ENCODE data around the gene GOPC.

GOPC gene

DNA sequence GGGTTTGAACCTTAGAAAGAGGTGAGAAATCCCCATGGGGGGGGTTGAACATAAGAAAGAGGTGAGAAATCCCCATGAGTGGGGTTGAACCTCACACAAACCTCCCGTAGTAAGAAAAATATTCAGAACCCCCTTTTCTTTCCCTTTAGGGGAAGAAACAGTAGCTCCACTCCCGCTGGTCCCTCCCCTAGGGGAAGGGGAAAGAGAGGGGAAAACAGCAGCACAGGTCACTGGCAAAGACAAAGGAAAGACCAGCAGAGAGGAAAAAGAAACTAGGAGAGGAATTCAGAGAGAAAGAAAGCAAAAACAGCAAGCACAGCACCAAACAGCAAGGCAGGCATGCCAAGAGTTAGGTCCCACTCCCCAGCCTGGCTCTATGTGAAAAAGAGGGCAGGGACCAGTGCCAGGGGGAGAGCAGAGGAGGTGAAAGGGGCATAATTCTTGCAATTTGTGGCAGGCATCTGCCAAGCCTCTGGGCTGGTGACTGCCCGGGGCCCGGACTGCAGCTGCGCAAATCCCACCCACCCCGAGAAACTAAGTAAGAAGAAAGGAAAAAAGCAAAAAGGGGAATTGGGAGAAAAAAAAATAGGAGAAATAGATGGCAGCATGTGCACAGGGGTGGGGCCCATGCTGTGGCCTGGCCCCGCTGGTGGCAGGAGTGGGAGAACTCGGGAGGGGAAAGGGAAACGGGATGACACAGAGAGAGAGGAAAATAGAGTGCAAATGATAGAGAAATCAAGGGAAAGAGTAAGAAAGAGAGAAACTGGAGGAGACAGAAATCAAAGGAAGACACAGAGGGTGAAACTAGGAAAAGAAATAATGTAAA lies 15.1 kb upstream of the GOPC start:
- Histone ChIP-seq H2BK15ac (ENCODE audit: low read depth, poor library complexity, severe bottlenecking) (no peak overlapping the region), H3K14ac (ENCODE audit: low read length in 2 of 2) (no peak overlapping the region), H2BK12ac (ENCODE audit: low read length in 2 of 2) (no peak overlapping the region), H3K27me3 (ENCODE audit: control insufficient read depth in 1 of 2, insufficient read depth in 1 of 2, low read length in 2 of 2) (no peaks in the 10 kb centered on the region), H2AK5ac (ENCODE audit: low read length, severe bottlenecking) (no peak overlapping the region), H3K36me3 (ENCODE audit: control insufficient read depth in 1 of 2, insufficient read depth in 2 of 2, low read depth in 1 of 2, low read length in 2 of 2) (no peaks in the 10 kb centered on the region), H4K8ac (ENCODE audit: low read length) (no peak overlapping the region), H3K4ac (ENCODE audit: low read depth in 1 of 2, low read length in 2 of 2) (no peak overlapping the region), H3K23ac (ENCODE audit: low read length in 2 of 2) (no peak overlapping the region), H2AFZ (ENCODE audit: low read depth, low read length) (no peak overlapping the region), H3K4me1 (ENCODE audit: control insufficient read depth, insufficient read depth, low read depth, low read length) (no peaks in the 10 kb centered on the region), H3K4me3 (ENCODE audit: insufficient read depth in 1 of 2, low read depth in 1 of 2, low read length in 2 of 2) (no peak overlapping the region), H2BK5ac (ENCODE audit: low read depth, low read length, poor library complexity, severe bottlenecking) (no peak overlapping the region), H4K91ac (ENCODE audit: low read length) (no peak overlapping the region), H3K4me2 (ENCODE audit: low read length, poor library complexity, severe bottlenecking) (no peak overlapping the region), H3K9me3 (ENCODE audit: control insufficient read depth, low read length) (peaks cover 1% of the 10 kb centered on the region), H3K79me1 (replicated peaks; ENCODE audit: low read length, poor library complexity, severe bottlenecking) (no peaks in the 10 kb centered on the region), H3K27ac (ENCODE audit: low read length, poor library complexity, severe bottlenecking) (peak overlapping the region; percentile 43), H3K18ac (ENCODE audit: low read depth in 1 of 2, low read length in 2 of 2) (no peak overlapping the region), H2BK120ac (ENCODE audit: low read depth, low read length) (no peak overlapping the region), H3K9ac (ENCODE audit: low read length) (no peak overlapping the region)
- WGBS: 88% methylated on average over 8 of the region's 9 CpGs
- no peak for DNase-seq

- H3K23ac ChIP-seq (ENCODE audit: low read length in 2 of 2): no peak overlapping the region
- no peak overlapping the region for H4K91ac ChIP-seq (ENCODE audit: low read length)
- H3K4me2 ChIP-seq (ENCODE audit: low read length, poor library complexity, severe bottlenecking): no peak overlapping the region
- no peak overlapping the region for H2BK15ac ChIP-seq (ENCODE audit: low read depth, poor library complexity, severe bottlenecking)
- H2AFZ ChIP-seq (ENCODE audit: low read depth, low read length): no peak overlapping the region
- H2AK5ac ChIP-seq (ENCODE audit: low read length, severe bottlenecking): peak overlapping the region; percentile 97
- H2BK120ac ChIP-seq (ENCODE audit: low read depth, low read length): no peak overlapping the region
- H3K18ac ChIP-seq (ENCODE audit: low read depth in 1 of 2, low read length in 2 of 2): no peak overlapping the region
- no peak overlapping the region for H3K14ac ChIP-seq (ENCODE audit: low read length in 2 of 2)
- no peaks in the 10 kb centered on the region for H3K36me3 ChIP-seq (ENCODE audit: control insufficient read depth in 1 of 2, insufficient read depth in 2 of 2, low read depth in 1 of 2, low read length in 2 of 2)
- no peak overlapping the region for H3K9ac ChIP-seq (ENCODE audit: low read length)
- H3K79me1 ChIP-seq (replicated peaks; ENCODE audit: low read length, poor library complexity, severe bottlenecking): no peaks in the 10 kb centered on the region
- no peaks in the 10 kb centered on the region for H3K27me3 ChIP-seq (ENCODE audit: control insufficient read depth in 1 of 2, insufficient read depth in 1 of 2, low read length in 2 of 2)
- peak overlapping the region; percentile 97 for H2BK5ac ChIP-seq (ENCODE audit: low read depth, low read length, poor library complexity, severe bottlenecking)
- H3K4me3 ChIP-seq (ENCODE audit: insufficient read depth in 1 of 2, low read depth in 1 of 2, low read length in 2 of 2): no peak overlapping the region
- WGBS: 82% methylated on average over 8 of the region's 8 CpGs
- H3K4ac ChIP-seq (ENCODE audit: low read depth in 1 of 2, low read length in 2 of 2): no peak overlapping the region
- no peaks in the 10 kb centered on the region for H3K9me3 ChIP-seq (ENCODE audit: control insufficient read depth, low read length)
- no peak overlapping the region for H4K8ac ChIP-seq (ENCODE audit: low read length)
- H3K4me1 ChIP-seq (ENCODE audit: control insufficient read depth, insufficient read depth, low read depth, low read length): no peaks in the 10 kb centered on the region
- H3K27ac ChIP-seq (ENCODE audit: low read length, poor library complexity, severe bottlenecking): peak overlapping the region; percentile 97
- no peak for DNase-seq
- H2BK12ac ChIP-seq (ENCODE audit: low read length in 2 of 2): no peak overlapping the region
These were observed 14.3 kb upstream of the GOPC start for GRCh38 chr6:117616391-117617209.

- H3K27me3 ChIP-seq (ENCODE audit: control insufficient read depth in 1 of 2, insufficient read depth in 1 of 2, low read length in 2 of 2): no peaks in the 10 kb centered on the region
- no peak overlapping the region for H2BK12ac ChIP-seq (ENCODE audit: low read length in 2 of 2)
- no peak overlapping the region for H4K91ac ChIP-seq (ENCODE audit: low read length)
- peak overlapping the region; percentile 58 for H3K4me2 ChIP-seq (ENCODE audit: low read length, poor library complexity, severe bottlenecking)
- H3K4me3 ChIP-seq (ENCODE audit: insufficient read depth in 1 of 2, low read depth in 1 of 2, low read length in 2 of 2): no peak overlapping the region
- H2AK5ac ChIP-seq (ENCODE audit: low read length, severe bottlenecking): peak overlapping the region; percentile 97
- H3K4ac ChIP-seq (ENCODE audit: low read depth in 1 of 2, low read length in 2 of 2): no peak overlapping the region
- no peaks in the 10 kb centered on the region for H3K9me3 ChIP-seq (ENCODE audit: control insufficient read depth, low read length)
- no peak overlapping the region for H3K9ac ChIP-seq (ENCODE audit: low read length)
- WGBS: 74% methylated on average over 14 of the region's 14 CpGs
- no peak overlapping the region for H2BK15ac ChIP-seq (ENCODE audit: low read depth, poor library complexity, severe bottlenecking)
- H3K23ac ChIP-seq (ENCODE audit: low read length in 2 of 2): no peak overlapping the region
- peak; percentile 48 for DNase-seq
- H3K14ac ChIP-seq (ENCODE audit: low read length in 2 of 2): no peak overlapping the region
- H3K36me3 ChIP-seq (ENCODE audit: control insufficient read depth in 1 of 2, insufficient read depth in 2 of 2, low read depth in 1 of 2, low read length in 2 of 2): no peaks in the 10 kb centered on the region
- H3K27ac ChIP-seq (ENCODE audit: low read length, poor library complexity, severe bottlenecking): peak overlapping the region; percentile 97
- no peaks in the 10 kb centered on the region for H3K4me1 ChIP-seq (ENCODE audit: control insufficient read depth, insufficient read depth, low read depth, low read length)
- H3K18ac ChIP-seq (ENCODE audit: low read depth in 1 of 2, low read length in 2 of 2): no peak overlapping the region
- no peak overlapping the region for H2BK120ac ChIP-seq (ENCODE audit: low read depth, low read length)
- no peak overlapping the region for H2AFZ ChIP-seq (ENCODE audit: low read depth, low read length)
- H3K79me1 ChIP-seq (replicated peaks; ENCODE audit: low read length, poor library complexity, severe bottlenecking): no peaks in the 10 kb centered on the region
- no peak overlapping the region for H4K8ac ChIP-seq (ENCODE audit: low read length)
- peak overlapping the region; percentile 97 for H2BK5ac ChIP-seq (ENCODE audit: low read depth, low read length, poor library complexity, severe bottlenecking)
These were observed 13.6 kb upstream of the GOPC start for GRCh38 chr6:117615750-117616390.

All from mesenchymal stem cell (in vitro differentiated cells and primary cell).